Mucosa of descending colon (tissue), 3 donors: Measurements from ENCODE around the gene MNT. TPM values are rescaled to one million over a fixed set of nuclear protein-coding genes. Genes with fewer than 3 reads are reported as not detected.

ENCODE experiments used
- ATAC-seq: fragments of 200-7000 bp; cut with Tn5 transposase; one replicate; pipeline ENCODE4 v1.9.1; 2020; ENCODE audit warnings: mild to moderate bottlenecking, moderate library complexity
- DNase-seq, 3 donors: peaks; one replicate each; pipeline ENCODE4 v3.0.0-alpha.2; 2020
- H3K36me3 ChIP-seq: fragments of 200-600 bp; one replicate; pipeline ENCODE4 v1.8.0; 2021; ENCODE audit warnings: low read depth, mild to moderate bottlenecking
- H3K4me1 ChIP-seq: fragments of 200-600 bp; one replicate; pipeline ENCODE4 v1.8.0; 2021; ENCODE audit warnings: low read depth, mild to moderate bottlenecking
- H3K4me3 ChIP-seq: fragments of 200-600 bp; one replicate; pipeline ENCODE4 v1.8.0; 2021; ENCODE audit warnings: mild to moderate bottlenecking
- H3K9me3 ChIP-seq: fragments of 200-600 bp; one replicate; pipeline ENCODE4 v1.8.0; 2021; ENCODE audit warnings: mild to moderate bottlenecking
- intact Hi-C, 2 donors: fragments of 100-400 bp; cut with DNase I in 1 of 2; cut with micrococcal nuclease in 1 of 2; formaldehyde crosslinking; loops; one replicate each; pipeline versions ENCODE4 v1.11.0 to v1.11.1; 2022; cut with DNase I, micrococcal nuclease
- total RNA-seq, 3 donors: library from RNA; stranded (reverse); fragmentation: NEBNext Ultra II Directional in 2 of 3; extraction: Animal tissue kit (Norgen Biotek cat#: 25700) in 2 of 3; gene quantifications; one replicate each; pipeline versions ENCODE4 v1.2.1 to v1.2.4, GENCODE V29; 2021 to 2023
- TF ChIP-seq, protein P1 (sequence below): fragments of 200-600 bp; IDR thresholded peaks from one replicate; pipeline ENCODE4 v1.8.0; 2022; ENCODE audit warnings: antibody characterized with exemption, mild to moderate bottlenecking
- donor health status: DM: no; HTN: no; CAD: no; lungs with moderate emphysema.
- donor health status: DM: no; HTN: no; CAD: no.
- donor health status: DM: no; HTN: yes; CAD: no.

Gene MNT
- total RNA-seq, 3 donors from 2014 or later = 22.8 to 39.1 (median 25.2) TPM

- H3K36me3 ChIP-seq = no peaks in the 10 kb centered on the region
- H3K4me3 ChIP-seq = no peak overlapping the region
- peaks cover 9% of the 10 kb centered on the region for H3K4me1 ChIP-seq
- TF ChIP-seq, protein P1, sequence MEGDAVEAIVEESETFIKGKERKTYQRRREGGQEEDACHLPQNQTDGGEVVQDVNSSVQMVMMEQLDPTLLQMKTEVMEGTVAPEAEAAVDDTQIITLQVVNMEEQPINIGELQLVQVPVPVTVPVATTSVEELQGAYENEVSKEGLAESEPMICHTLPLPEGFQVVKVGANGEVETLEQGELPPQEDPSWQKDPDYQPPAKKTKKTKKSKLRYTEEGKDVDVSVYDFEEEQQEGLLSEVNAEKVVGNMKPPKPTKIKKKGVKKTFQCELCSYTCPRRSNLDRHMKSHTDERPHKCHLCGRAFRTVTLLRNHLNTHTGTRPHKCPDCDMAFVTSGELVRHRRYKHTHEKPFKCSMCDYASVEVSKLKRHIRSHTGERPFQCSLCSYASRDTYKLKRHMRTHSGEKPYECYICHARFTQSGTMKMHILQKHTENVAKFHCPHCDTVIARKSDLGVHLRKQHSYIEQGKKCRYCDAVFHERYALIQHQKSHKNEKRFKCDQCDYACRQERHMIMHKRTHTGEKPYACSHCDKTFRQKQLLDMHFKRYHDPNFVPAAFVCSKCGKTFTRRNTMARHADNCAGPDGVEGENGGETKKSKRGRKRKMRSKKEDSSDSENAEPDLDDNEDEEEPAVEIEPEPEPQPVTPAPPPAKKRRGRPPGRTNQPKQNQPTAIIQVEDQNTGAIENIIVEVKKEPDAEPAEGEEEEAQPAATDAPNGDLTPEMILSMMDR = no peak
- DNase-seq (peak in 1 of 3 donors; percentile 51), ATAC-seq (no peak)
- intact Hi-C loops = no loop called here
- no peaks in the 10 kb centered on the region for H3K9me3 ChIP-seq
Measured at GRCh38 chr17:2385240-2386210, 15.3 kb downstream of the MNT start.

GRCh38 chr17:2384439-2385127 is 16.3 kb downstream of the MNT start:
- TF ChIP-seq, protein P1 = no peak
- Histone ChIP-seq H3K4me3 (no peak overlapping the region), H3K4me1 (peaks cover 9% of the 10 kb centered on the region), H3K36me3 (no peaks in the 10 kb centered on the region), H3K9me3 (no peaks in the 10 kb centered on the region)
- intact Hi-C loops = loop anchor here in 1 of 2 donors (5.0 kb wide), 1 partner anchor 33 kb away; no protein-coding TSS in a partner anchor
- ATAC-seq (no peak), DNase-seq (peak in 1 of 3 donors; percentile 50)

DNA sequence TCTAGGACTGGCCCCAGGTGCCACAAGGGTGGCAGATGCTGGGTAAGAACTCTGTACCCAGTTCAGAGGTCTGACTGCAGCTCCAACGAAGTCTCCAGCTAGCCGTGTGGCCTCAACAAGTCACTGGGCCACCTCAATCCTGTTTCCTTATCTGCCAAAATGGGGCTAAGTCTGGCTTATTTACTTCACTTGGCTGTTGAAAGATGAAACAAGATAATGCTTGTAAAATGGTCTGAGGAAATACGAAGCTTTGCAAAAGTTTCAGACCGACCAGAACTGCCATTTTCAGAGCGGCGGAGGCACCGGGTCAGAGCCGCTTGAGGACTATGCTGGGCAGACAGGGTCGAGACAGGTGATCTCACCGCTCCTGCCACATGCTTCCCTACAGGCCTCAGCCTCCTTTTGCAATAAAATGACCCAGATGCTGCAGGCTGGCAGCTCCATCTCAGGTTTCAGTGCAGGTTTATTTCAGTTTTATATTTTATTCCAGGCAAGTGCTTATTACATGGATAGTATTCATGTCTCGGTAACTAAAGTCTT is 17.2 kb downstream of the MNT start:
- TF ChIP-seq, protein P1 = no peak
- intact Hi-C loops = loop anchor here (2.0 to 5.0 kb wide), 2 partner anchors 33 to 34 kb away; no protein-coding TSS in a partner anchor
- Histone ChIP-seq H3K9me3 (no peaks in the 10 kb centered on the region), H3K36me3 (no peaks in the 10 kb centered on the region), H3K4me1 (peaks cover 9% of the 10 kb centered on the region), H3K4me3 (no peak overlapping the region)
- DNase-seq (no peak), ATAC-seq (no peak)

GRCh38 chr17:2380950-2381649 is 19.8 kb downstream of the MNT start:
- Histone ChIP-seq H3K9me3 (no peaks in the 10 kb centered on the region), H3K4me3 (no peak overlapping the region), H3K4me1 (peaks cover 6% of the 10 kb centered on the region), H3K36me3 (no peaks in the 10 kb centered on the region)
- TF ChIP-seq, protein P1 = no peak
- ATAC-seq (no peak), DNase-seq (no peak)
- intact Hi-C loops = loop anchor here in 1 of 2 donors (5.0 kb wide), 1 partner anchor 36 kb away; no protein-coding TSS in a partner anchor
